Heart left ventricle (tissue), 16 donors: ENCODE results near the gene KLHDC8A. TPM values are rescaled to one million over a fixed set of nuclear protein-coding genes. Genes with fewer than 3 reads are reported as not detected.

Experiments used
- ATAC-seq, 4 donors: fragments of 200-7000 bp; cut with Tn5 transposase; one replicate each; pipeline ENCODE4 v1.9.1; 2020 to 2022; ENCODE audit warnings: moderate library complexity in 4 of 4, mild to moderate bottlenecking in 3 of 4, moderate number of reproducible peaks in 1 of 4
- DNase-seq, 5 donors: peaks; one replicate each; pipeline ENCODE4 v3.0.0-alpha.2; 2020
- H3K27ac ChIP-seq, 12 donors: fragments of 200-600 bp; sonication (generic) in 4 of 12; one replicate each; pipeline versions ENCODE4 v1.5.0 to v1.8.0; 2016 to 2022; ENCODE audit warnings: mild to moderate bottlenecking in 2 of 12
- H3K27me3 ChIP-seq, 9 donors: fragments of 200-600 bp; sonication (generic) in 2 of 9; one replicate each; pipeline versions ENCODE4 v1.5.1 to v1.8.0; 2016 to 2022; ENCODE audit warnings: mild to moderate bottlenecking in 3 of 9
- H3K36me3 ChIP-seq, 9 donors: fragments of 200-600 bp; sonication (generic) in 2 of 9; one replicate each; pipeline versions ENCODE4 v1.5.0 to v1.8.0; 2018 to 2022; ENCODE audit warnings: mild to moderate bottlenecking in 2 of 9
- H3K4me1 ChIP-seq, 12 donors: fragments of 200-600 bp; sonication (generic) in 4 of 12; one replicate each; pipeline versions ENCODE4 v1.5.0 to v1.8.0; 2016 to 2022; ENCODE audit warnings: mild to moderate bottlenecking in 3 of 12
- H3K4me3 ChIP-seq, 12 donors: fragments of 200-600 bp; sonication (generic) in 4 of 12; one replicate each; pipeline versions ENCODE4 v1.5.0 to v1.8.0; 2017 to 2022; ENCODE audit warnings: mild to moderate bottlenecking in 9 of 12, moderate library complexity in 4 of 12
- H3K9me3 ChIP-seq, 12 donors: fragments of 200-600 bp; sonication (generic) in 4 of 12; one replicate each; pipeline versions ENCODE4 v1.5.0 to v1.8.0; 2016 to 2022; ENCODE audit warnings: mild to moderate bottlenecking in 1 of 12
- POLR2A ChIP-seq, 2 donors: fragments of 450-650 bp; IDR thresholded peaks; one replicate each; pipeline ENCODE4 v1.6.1; 2017; ENCODE audit warnings: antibody characterized with exemption in 2 of 2, mild to moderate bottlenecking in 2 of 2, moderate library complexity in 2 of 2
- WGBS, 4 donors: extraction: QIAGEN DNeasy Blood & Tissue Kit in 2 of 4; methylation state at CpG; one replicate each; pipeline versions ENCODE4 v1.1.5 to v1.1.7; 2013 to 2018; 5-methylcytosine and 5-hydroxymethylcytosine counted together
- intact Hi-C, 10 donors: fragments of 100-400 bp; cut with DNase I; formaldehyde crosslinking; loops; one replicate each; pipeline versions ENCODE4 v1.11.1 to v1.14.2; 2022
- polyA plus RNA-seq, 2 donors: library from polyadenylated mRNA; stranded (reverse); fragments of 200-250 nt; gene quantifications; one replicate each; pipeline ENCODE4 v1.2.3, GENCODE V29; 2013
- total RNA-seq, 9 donors: library from RNA; depleted of rRNA in 2 of 9; stranded (reverse); fragments of >200 nt in 2 of 9; fragmentation: NEBNext Ultra II Directional in 3 of 9; extraction: Animal tissue kit (Norgen Biotek cat#: 25700) in 3 of 9; gene quantifications; one replicate each; pipeline versions ENCODE4 v1.1.0 to v1.2.4, GENCODE V29; 2016 to 2023
- TF ChIP-seq, protein P1 (sequence below), 12 donors: fragments of 200-600 bp; sonication (generic) in 4 of 12; IDR thresholded peaks; one replicate each; pipeline versions ENCODE4 v1.5.0 to v1.8.0; 2018 to 2022; ENCODE audit warnings: antibody characterized with exemption in 12 of 12, mild to moderate bottlenecking in 5 of 12
- donor health status: ischemic (EF 13 %, LVEDD 7.1; RV severe dilation, severe dysfunction).
- donor health status: healthy with polysubstance abuse.
- donor health status: DM: no; HTN: yes; CAD: no.
- donor health status: DM: no; HTN: no; CAD: no.
- donor health status: ischemic (EF 25% LVEDD 6.9; RV normal size, moderate dysfunction).
- donor health status: ischemic (EF 25% LVEDD 5.7; RV mildly dilated, moderate dysfunction).
- donor health status: healthy.
- donor health status: DM: yes; HTN: yes; CAD: no.
- donor health status: ischemic (EF 35%, LVEDD 5.7; RV mildly dilated, moderate dysfunction).
- donor health status: nonischemic (EF 11% LVEDD 7.7; RV severe dilation, severe dysfunction).
- donor health status: DM: yes; HTN: yes; CAD: no.
- donor health status: PGD.
- donor health status: ischemic (EF 29% LVEDD 5.4; RV normal size, mild dysfunction).
- donor health status: nonischemic (EF 23%, LVEDD 6.1; RV moderate dilation, normal function).

Gene KLHDC8A
- total and polyA plus RNA-seq, 11 donors: 0.14 to 0.30 (median 0.18) TPM; not detected in 8

GRCh38 chr1:205291596-205291995 lies 65.1 kb downstream of the KLHDC8A start:
- H3K27ac ChIP-seq: no peak overlapping the region
- no peaks in the 10 kb centered on the region for H3K9me3 ChIP-seq
- no peaks in the 10 kb centered on the region for H3K36me3 ChIP-seq
- 95 to 98% (median 96%) methylated on average over 5 to 6 of the region's 6 CpGs for WGBS, 4 donors
- no peak for ATAC-seq
- H3K4me1 ChIP-seq: peaks cover 0 to 57% (median 16%) of the 10 kb centered on the region in 12 donors
- no peak overlapping the region for H3K4me3 ChIP-seq
- no peak for TF ChIP-seq POLR2A (IDR thresholded peaks at IDR 0.05)
- TF ChIP-seq, protein P1, sequence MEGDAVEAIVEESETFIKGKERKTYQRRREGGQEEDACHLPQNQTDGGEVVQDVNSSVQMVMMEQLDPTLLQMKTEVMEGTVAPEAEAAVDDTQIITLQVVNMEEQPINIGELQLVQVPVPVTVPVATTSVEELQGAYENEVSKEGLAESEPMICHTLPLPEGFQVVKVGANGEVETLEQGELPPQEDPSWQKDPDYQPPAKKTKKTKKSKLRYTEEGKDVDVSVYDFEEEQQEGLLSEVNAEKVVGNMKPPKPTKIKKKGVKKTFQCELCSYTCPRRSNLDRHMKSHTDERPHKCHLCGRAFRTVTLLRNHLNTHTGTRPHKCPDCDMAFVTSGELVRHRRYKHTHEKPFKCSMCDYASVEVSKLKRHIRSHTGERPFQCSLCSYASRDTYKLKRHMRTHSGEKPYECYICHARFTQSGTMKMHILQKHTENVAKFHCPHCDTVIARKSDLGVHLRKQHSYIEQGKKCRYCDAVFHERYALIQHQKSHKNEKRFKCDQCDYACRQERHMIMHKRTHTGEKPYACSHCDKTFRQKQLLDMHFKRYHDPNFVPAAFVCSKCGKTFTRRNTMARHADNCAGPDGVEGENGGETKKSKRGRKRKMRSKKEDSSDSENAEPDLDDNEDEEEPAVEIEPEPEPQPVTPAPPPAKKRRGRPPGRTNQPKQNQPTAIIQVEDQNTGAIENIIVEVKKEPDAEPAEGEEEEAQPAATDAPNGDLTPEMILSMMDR (IDR thresholded peaks at IDR 0.05): no peak
- DNase-seq: no peak
- intact Hi-C loops: no loop called here
- H3K27me3 ChIP-seq: no peaks in the 10 kb centered on the region

DNA sequence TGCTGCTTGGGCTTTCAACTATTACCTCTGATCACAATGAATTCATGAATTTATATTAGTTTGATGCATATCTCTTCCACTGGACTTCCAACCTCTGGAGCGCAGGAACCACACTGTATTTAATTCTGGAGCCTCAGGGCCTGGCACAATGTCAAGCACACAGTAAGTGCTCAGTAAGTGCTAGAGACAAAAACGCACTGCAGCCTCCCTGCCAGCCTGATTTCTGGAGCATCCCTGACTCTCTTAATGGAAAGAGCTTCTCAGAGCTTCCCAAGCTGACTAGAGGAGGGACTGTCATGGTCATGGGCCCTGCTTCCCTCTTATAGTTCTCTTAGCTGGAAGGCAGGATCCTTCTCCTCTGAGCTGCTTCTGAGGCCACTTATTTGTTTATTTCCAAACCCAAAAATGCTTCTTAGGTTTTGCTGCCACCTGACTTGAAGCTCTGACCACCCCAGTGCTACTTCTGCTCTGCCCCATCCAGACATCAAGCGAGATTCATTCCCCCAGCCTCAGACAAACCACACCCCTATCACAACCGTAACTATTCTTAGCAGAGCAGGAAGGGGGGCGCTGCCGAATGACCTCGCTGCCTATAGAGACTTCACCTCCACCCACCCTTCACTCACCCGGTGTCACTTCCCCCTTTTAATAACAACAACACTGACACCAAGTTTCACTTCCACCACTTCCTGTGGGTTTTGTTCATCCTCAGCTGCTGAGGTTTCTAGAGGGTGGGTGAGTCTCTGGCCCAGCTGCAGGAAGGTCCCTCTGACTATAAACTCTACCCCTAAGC lies 68.8 kb downstream of the KLHDC8A start:
- Histone ChIP-seq H3K27me3 (no peaks in the 10 kb centered on the region), H3K36me3 (no peaks in the 10 kb centered on the region), H3K4me3 (no peak overlapping the region), H3K4me1 (peaks cover 0 to 64% (median 18%) of the 10 kb centered on the region in 12 donors), H3K27ac (peak overlapping the region in 3 of 12 donors; percentile 26 to 88 (median 44)), H3K9me3 (no peaks in the 10 kb centered on the region)
- ATAC-seq (peak; percentile 10 to 72 (median 48)), DNase-seq (peak in 4 of 5 donors; percentile 51 to 73 (median 54))
- TF ChIP-seq, protein P1 (IDR thresholded peaks at IDR 0.05): no peak
- no peak for TF ChIP-seq POLR2A (IDR thresholded peaks at IDR 0.05)
- 37 to 42% (median 39%) methylated on average over 8 of the region's 8 CpGs for WGBS, 4 donors
- intact Hi-C loops: no loop called here

GRCh38 chr1:205287076-205287475 lies 69.6 kb downstream of the KLHDC8A start:
- no peak for DNase-seq
- Histone ChIP-seq H3K27ac (peak overlapping the region in 2 of 12 donors; percentile 17 to 88), H3K4me1 (peaks cover 0 to 64% (median 18%) of the 10 kb centered on the region in 12 donors), H3K4me3 (no peak overlapping the region), H3K36me3 (no peaks in the 10 kb centered on the region), H3K9me3 (no peaks in the 10 kb centered on the region), H3K27me3 (no peaks in the 10 kb centered on the region)
- WGBS, 4 donors: 90 to 98% (median 97%) methylated on average over 3 of the region's 3 CpGs
- no peak for ATAC-seq
- intact Hi-C loops: no loop called here
- TF ChIP-seq, protein P1 (IDR thresholded peaks at IDR 0.05): no peak
- TF ChIP-seq POLR2A (IDR thresholded peaks at IDR 0.05): no peak

- Histone ChIP-seq H3K27ac (peak overlapping the region in 3 of 12 donors; percentile 17 to 88 (median 24)), H3K4me1 (peaks cover 0 to 64% (median 18%) of the 10 kb centered on the region in 12 donors), H3K4me3 (peak overlapping the region in 1 of 12 donors; percentile 20), H3K9me3 (no peaks in the 10 kb centered on the region), H3K36me3 (no peaks in the 10 kb centered on the region), H3K27me3 (no peaks in the 10 kb centered on the region)
- DNase-seq (no peak), ATAC-seq (no peak)
- 90 to 96% (median 94%) methylated on average over 9 of the region's 9 CpGs for WGBS, 4 donors
- TF ChIP-seq, protein P1 (IDR thresholded peaks at IDR 0.05): no peak
- no peak for TF ChIP-seq POLR2A (IDR thresholded peaks at IDR 0.05)
- intact Hi-C loops: no loop called here
These were observed 70.3 kb downstream of the KLHDC8A start for GRCh38 chr1:205286335-205286950.
